HG03378 (cell line): ENCODE results near the gene MGAT4C.
"Not testable (repeated sequence)": the region's sequence is repeated elsewhere in the genome, so short reads cannot be mapped to it uniquely, and the experiment has no call there.

Experiments used
- ATAC-seq: cut with Tn5 transposase; IDR thresholded peaks from one replicate; pipeline ENCODE4 v1.9.1; 2021; ENCODE audit warnings: mild to moderate bottlenecking, moderate library complexity; ENCODE audit not compliant: unreplicated experiment

Gene MGAT4C

GRCh38 chr12:86139671-86140070 is 116.5 kb downstream of the MGAT4C start:
- no peak for ATAC-seq

GRCh38 chr12:86138770-86139169 is 117.4 kb downstream of the MGAT4C start:
- no peak for ATAC-seq

DNA sequence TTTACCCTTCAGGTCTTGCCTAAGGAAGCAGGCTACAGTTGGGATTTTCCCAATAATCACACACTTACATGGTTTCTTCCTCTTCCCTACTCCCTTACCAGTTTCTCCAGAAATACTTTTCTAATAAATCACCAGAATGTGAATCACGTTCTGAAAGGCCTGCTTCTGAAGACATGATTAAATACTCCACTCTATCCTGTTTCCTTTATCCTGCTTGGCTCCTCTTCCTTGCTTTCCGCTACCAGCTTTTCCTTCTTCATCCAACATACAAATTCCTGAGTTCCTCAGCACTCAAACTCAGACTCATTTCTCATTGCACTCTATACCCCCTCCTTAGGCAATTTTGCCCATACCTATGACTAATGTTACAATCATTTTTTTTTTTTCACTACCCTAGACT is 118.3 kb downstream of the MGAT4C start:
- ATAC-seq, result no peak

- no peak for ATAC-seq
These were observed 121.6 kb downstream of the MGAT4C start for GRCh38 chr12:86134561-86134960.

GRCh38 chr12:86126900-86127299 is 129.3 kb downstream of the MGAT4C start:
- not testable (repeated sequence) for ATAC-seq

DNA sequence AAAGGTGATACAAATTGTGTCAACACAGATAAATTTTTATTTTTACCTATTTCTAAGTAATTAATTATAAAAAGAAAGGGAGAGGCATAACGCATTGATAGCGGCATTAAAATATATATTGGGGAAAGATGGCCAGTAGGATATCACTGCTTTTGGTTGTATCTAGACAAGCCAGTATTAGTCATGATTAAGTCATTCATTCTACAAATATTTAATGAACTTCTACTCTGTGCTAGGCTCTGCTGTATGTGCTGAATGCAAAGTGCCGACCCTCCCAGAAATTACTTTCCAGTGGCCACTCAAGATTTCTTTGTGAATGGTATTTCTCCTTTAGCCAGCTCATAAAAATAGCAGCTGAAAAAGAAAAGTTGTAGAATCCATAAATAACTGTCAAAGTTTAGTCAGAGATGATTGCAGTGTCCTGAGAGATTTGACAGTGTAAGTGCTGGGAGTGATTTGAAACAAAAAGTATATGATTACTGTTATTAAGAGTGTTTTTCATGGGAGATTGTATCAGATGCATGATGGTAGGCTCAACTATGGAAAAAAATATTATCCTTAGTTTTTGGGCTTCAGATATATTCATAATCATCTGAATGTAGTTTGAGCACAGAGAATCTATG is 133.2 kb downstream of the MGAT4C start:
- ATAC-seq, result no peak

DNA sequence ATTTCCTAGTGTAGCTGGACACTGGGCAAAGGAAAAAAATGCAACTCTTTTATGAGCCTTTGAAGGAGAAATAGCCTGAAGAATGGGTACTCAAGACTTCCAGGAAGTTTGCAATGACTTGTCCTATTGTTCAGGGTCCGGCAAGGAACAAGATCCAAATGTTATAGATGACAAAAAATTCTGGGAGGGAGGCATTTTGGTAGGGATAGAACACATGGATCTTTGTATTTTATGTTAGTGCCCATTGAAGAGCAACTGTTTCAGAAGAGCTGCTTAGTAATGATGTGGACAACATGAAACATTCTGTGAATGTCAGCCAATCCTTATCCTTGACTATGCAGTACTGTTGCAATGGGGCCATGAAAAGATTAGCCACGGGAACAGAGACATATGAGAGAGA is 138.0 kb downstream of the MGAT4C start:
- no peak for ATAC-seq

DNA sequence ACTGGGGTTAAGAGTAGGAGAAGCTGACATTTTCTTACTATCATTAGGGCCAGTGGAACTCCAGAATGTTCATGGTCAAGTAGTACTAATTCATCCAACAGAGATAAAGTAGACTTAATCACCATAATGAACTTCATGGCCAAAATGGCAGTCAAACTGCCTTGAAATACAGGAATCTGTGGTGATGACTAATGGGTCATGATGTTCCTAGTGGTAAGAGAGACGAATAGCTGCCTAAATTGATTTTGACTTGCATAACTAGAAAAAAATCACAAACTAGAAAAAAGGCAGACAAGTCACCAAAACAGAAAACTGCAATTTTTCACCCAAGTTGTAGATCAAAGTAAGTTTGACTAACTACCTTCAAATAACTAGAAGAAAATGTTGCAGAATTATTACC is 138.5 kb downstream of the MGAT4C start:
- no peak for ATAC-seq

DNA sequence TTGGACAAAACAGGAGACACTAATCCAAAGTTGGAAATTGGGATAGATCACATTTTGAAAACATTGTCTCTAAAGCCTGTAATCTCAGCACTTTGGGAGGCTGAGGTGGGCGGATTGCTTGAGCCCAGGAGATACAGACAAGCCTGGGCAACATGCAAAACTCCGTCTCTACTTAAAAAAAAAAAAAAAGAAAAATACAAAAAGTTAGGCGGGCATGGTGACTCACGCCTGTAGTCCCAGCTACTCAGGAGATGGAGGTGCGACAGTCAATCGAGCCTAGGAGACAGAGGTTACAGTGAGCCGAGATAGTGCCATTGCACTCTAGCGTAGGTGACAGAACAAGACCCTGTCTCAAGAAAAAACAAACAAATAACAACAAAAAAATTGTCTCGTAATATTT is 152.1 kb downstream of the MGAT4C start:
- ATAC-seq, result no peak

DNA sequence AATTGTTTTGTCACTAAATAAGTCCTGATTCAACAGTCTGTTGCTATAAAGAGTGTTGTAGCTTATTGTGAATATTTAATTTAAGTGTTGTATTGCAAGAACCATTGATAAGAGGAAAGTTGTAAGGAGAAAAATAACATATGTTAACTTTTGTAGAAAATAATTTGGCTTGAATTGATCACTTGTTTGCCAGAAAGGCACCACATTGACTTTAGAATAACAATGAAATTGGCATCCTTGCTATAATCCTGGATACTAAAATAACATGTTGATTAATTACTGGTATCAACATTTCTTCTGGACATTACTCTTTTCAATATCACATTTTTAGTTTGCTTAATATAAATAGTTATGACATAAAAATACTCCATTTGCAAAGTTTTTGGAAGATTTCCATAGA is 159.0 kb downstream of the MGAT4C start:
- no peak for ATAC-seq

DNA sequence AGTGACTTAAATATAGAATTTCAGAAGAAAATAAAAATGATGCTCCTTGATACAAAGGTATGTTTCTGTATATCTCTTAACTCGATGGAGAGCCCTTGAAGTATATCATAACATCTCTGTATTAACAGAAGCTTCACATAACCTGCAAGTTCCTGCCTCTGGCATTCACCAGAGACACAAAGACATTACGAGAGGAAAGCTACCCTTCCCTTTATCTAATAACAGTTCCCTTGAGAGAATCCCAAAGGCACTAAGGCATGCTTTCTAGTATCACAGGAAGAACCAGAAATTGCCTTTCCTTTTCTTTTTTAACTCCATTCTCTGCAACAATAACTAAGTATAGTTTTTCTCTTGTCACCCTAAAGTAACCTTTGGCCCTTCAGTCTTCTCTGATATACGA is 164.5 kb downstream of the MGAT4C start:
- no peak for ATAC-seq

- no peak for ATAC-seq
These were observed 174.3 kb downstream of the MGAT4C start for GRCh38 chr12:86081843-86082242.

- ATAC-seq, result not testable (repeated sequence)
These were observed 197.1 kb downstream of the MGAT4C start for GRCh38 chr12:86059052-86059451.

DNA sequence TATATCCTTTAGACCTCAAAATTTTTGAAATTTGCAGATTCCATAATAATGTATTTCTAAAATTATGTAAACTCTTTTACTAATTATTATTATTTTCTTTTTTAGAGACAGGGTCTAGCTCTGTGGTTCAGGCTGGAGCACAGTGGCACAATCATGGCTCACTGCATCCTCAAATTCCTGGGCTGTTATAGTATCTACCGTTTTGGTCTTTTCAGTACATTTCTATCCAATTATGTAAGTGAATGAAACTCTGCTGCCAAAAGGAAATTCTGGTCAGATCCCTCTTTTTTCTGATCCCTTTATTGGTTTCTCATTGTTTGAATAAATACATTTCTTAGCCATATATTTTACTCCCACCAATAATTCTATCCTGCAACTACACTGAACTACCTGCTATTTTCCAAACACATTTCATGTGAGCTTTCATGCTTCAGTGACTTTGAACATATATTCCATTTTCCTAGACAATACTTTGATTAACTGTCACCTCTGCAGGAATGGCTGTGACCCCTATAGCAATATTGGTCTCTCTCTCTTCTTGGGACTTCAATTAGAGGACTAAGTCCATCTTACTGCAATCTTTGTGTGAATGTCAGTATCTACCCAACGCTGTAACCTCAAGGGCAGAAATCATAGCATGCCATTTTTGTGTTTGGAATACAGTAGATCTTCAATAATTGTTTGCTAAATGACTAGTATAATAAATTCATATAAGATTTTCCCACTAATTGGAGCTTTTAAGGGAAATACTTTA is 198.9 kb downstream of the MGAT4C start:
- ATAC-seq, result no peak

GRCh38 chr12:86052921-86053320 is 203.3 kb downstream of the MGAT4C start:
- no peak for ATAC-seq

- no peak for ATAC-seq
These were observed 206.2 kb downstream of the MGAT4C start for GRCh38 chr12:86050010-86050409.

DNA sequence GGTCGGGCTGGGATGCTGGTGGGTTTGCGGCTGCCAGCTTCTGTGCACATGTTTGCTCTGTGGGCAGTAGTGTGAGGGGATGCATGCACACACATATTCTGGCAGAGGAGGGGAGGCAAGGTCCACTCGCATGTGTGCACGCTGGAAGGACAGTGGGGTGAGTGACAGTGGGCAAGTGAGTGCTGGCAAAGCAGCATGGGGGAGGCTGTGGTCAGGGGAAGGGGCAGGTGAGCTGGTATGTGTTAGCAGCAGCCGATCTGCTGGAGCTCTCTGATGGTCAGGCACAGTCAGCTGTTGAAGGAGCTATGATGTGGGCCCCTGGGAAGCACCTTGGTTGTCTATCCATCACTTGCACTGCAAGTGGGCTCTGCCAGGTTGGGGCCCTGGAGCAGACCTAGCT is 211.8 kb downstream of the MGAT4C start:
- ATAC-seq, result no peak

DNA sequence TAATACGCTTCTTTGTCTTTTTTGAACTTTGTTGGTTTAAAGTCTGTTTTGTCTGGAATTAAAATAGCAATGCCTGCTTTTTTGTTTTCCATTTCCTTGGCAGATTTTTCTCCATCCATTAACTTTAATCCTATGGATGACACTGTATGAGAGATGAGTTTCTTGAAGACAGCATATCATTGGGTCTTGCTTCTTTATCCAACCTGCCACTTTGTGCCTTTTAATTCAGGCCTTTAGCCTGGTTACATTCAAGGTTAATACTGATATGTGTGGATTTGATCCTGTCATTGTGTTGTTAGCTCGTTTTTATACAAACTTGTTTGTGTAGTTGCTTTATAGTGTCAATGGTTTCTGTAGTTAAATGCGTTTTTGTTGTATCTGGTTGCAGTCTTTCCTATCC is 214.1 kb downstream of the MGAT4C start:
- ATAC-seq, result no peak

DNA sequence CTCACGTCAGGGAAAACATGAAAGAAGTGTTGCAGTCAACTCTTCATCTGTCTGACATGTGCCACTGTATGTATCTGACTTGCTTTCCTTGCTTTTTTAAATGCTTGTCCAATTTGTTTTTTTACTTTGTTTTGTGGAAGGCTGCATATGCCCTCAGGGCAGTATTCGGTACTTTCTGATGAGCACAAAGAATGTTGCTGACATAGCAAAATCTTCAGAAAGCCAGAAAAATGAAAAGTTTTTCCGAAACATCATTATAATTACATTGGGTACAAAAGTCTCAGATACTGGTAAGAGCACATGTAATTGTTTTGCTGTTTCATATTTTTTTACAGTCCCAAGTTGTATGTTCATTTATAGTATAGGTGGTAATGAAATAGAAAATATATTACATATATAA is 237.8 kb downstream of the MGAT4C start:
- ATAC-seq, result no peak

DNA sequence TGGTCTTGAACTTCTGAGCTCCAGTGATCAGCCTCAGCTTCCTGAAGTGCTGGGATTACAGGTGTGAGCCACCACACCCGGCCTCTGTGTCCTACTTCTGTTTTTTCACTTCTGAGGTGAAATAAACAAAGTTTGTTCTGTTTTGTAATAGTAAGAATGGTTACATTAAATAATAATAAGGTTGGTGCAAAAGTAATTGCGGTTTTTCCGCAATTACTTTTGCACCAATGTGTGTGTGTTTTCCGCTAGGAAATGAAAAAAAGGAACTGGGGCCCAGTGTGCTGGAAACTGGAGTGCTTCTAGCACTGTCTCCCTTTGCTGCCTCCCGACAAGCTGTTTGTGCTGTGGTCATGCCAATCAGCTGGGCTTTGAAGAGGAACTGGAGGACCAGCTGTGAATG is 241.2 kb downstream of the MGAT4C start:
- no peak for ATAC-seq

GRCh38 chr12:86006727-86007126 is 249.5 kb downstream of the MGAT4C start:
- ATAC-seq, result no peak

GRCh38 chr12:85998074-85998473 is 258.1 kb downstream of the MGAT4C start:
- ATAC-seq, result no peak

GRCh38 chr12:85996280-85996679 is 259.9 kb downstream of the MGAT4C start:
- no peak for ATAC-seq
